Tibial nerve (tissue), 4 donors: Measurements from ENCODE around the gene TMCC1. TPM values are rescaled to one million over a fixed set of nuclear protein-coding genes. Genes with fewer than 3 reads are reported as not detected.
A peak's percentile ranks its signal among the peaks of the same experiment; 100 is the strongest.

ENCODE experiments used
- DNase-seq, 2 donors: peaks; one replicate each; pipeline ENCODE4 v3.0.0-alpha.2; 2019; ENCODE audit warnings: low spot score in 2 of 2
- H3K27ac ChIP-seq, 4 donors: fragments of 200-600 bp; sonication (generic) in 3 of 4; one replicate each; pipeline ENCODE4 v1.5.1; 2017 to 2019; ENCODE audit warnings: mild to moderate bottlenecking in 1 of 4
- H3K27me3 ChIP-seq, 2 donors: fragments of 200-600 bp; sonication (generic) in 1 of 2; one replicate each; pipeline versions ENCODE4 v1.5.1 to v1.6.0; 2017 to 2019
- H3K36me3 ChIP-seq, 3 donors: fragments of 200-600 bp; sonication (generic); one replicate each; pipeline ENCODE4 v1.5.1; 2018 to 2019
- H3K4me1 ChIP-seq, 4 donors: fragments of 200-600 bp; sonication (generic) in 3 of 4; one replicate each; pipeline ENCODE4 v1.5.1; 2017 to 2019
- H3K4me3 ChIP-seq, 4 donors: fragments of 200-600 bp; sonication (generic) in 3 of 4; one replicate each; pipeline ENCODE4 v1.5.1; 2017 to 2019; ENCODE audit warnings: mild to moderate bottlenecking in 1 of 4, moderate library complexity in 1 of 4
- H3K9me3 ChIP-seq, 4 donors: fragments of 200-600 bp; sonication (generic) in 3 of 4; one replicate each; pipeline ENCODE4 v1.5.1; 2017 to 2019
- CTCF ChIP-seq, 5 experiments: fragments of 200-600 bp in 3 of 5; fragments of 450-650 bp in 2 of 5; sonication (generic) in 3 of 5; IDR thresholded peaks; one replicate each; pipeline ENCODE4 v1.5.1; 2016 to 2019; ENCODE audit warnings: antibody characterized with exemption in 5 of 5, mild to moderate bottlenecking in 3 of 5, moderate library complexity in 2 of 5
- EP300 ChIP-seq, 2 donors: sonication (generic); formaldehyde crosslinking; IDR thresholded peaks; one replicate each; pipeline ENCODE4 v1.6.1; 2017; ENCODE audit warnings: antibody characterized with exemption in 2 of 2, mild to moderate bottlenecking in 1 of 2
- POLR2A ChIP-seq, 2 donors: fragments of 450-650 bp; IDR thresholded peaks; one replicate each; pipeline ENCODE4 v1.6.1; 2017; ENCODE audit warnings: antibody characterized with exemption in 2 of 2, mild to moderate bottlenecking in 2 of 2, moderate library complexity in 2 of 2
- WGBS, 2 donors: methylation state at CpG; one replicate each; pipeline ENCODE4 v1.1.5; 2018; 5-methylcytosine and 5-hydroxymethylcytosine counted together
- total RNA-seq, 4 donors: library from RNA; depleted of rRNA; stranded (reverse); fragments of >200 nt; gene quantifications; one replicate each; pipeline ENCODE4 v1.1.0, GENCODE V29; 2016

TMCC1 gene
- total RNA-seq, 4 donors from 2014 or later = 19.9 to 27.9 (median 23.1) TPM

DNA sequence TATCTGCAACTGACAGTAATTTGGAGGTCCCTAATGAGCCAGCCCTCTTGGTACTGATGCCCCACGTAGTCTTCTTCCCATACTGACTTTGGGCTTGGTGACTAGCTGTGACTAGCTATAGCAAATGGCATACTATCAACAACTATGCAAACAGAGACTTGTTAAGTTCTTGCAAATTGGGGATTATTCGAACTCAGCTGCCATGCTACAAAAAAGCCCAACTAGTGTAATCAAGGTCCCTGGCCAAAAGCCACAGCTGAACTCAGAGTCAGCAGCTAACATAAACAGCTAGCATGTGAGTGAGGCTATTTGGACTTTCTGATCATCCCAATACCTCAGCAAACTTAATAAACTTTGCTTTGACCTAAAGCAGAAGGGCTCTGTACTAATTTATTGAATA lies 165.8 kb downstream of the TMCC1 start:
- H3K27ac ChIP-seq = no peak overlapping the region
- H3K27me3 ChIP-seq = no peaks in the 10 kb centered on the region
- H3K4me1 ChIP-seq = peaks cover 0 to 48% (median 18%) of the 10 kb centered on the region in 4 donors
- H3K4me3 ChIP-seq = no peak overlapping the region
- 63 to 70% methylated on average over 2 of the region's 2 CpGs for WGBS, 2 donors
- DNase-seq = no peak
- TF ChIP-seq POLR2A (IDR thresholded peaks at IDR 0.05) (no peak), EP300 (IDR thresholded peaks at IDR 0.05) (no peak), CTCF (IDR thresholded peaks at IDR 0.05) (no peak)
- H3K36me3 ChIP-seq = no peaks in the 10 kb centered on the region
- H3K9me3 ChIP-seq = no peaks in the 10 kb centered on the region

- Histone ChIP-seq H3K27me3 (no peaks in the 10 kb centered on the region), H3K4me3 (peak overlapping the region in 2 of 4 donors; percentile 1 to 7), H3K9me3 (no peaks in the 10 kb centered on the region), H3K4me1 (peaks cover 0 to 40% (median 15%) of the 10 kb centered on the region in 4 donors), H3K27ac (peak overlapping the region; percentile 41 to 87 (median 62)), H3K36me3 (no peaks in the 10 kb centered on the region)
- TF ChIP-seq CTCF (IDR thresholded peaks at IDR 0.05) = no peak
- TF ChIP-seq POLR2A (IDR thresholded peaks at IDR 0.05) = no peak
- TF ChIP-seq EP300 (IDR thresholded peaks at IDR 0.05) = peak; percentile 57 to 91
- 35 to 43% methylated on average over 6 of the region's 6 CpGs for WGBS, 2 donors
- peak; percentile 24 to 83 for DNase-seq
These were observed 169.8 kb downstream of the TMCC1 start for GRCh38 chr3:129723558-129724324.

GRCh38 chr3:129722527-129722926 lies 171.0 kb downstream of the TMCC1 start:
- Histone ChIP-seq H3K27me3 (no peaks in the 10 kb centered on the region), H3K27ac (peak overlapping the region in 2 of 4 donors; percentile 79 to 87), H3K4me3 (no peak overlapping the region), H3K4me1 (peaks cover 0 to 36% (median 15%) of the 10 kb centered on the region in 4 donors), H3K36me3 (no peaks in the 10 kb centered on the region), H3K9me3 (no peaks in the 10 kb centered on the region)
- TF ChIP-seq CTCF (IDR thresholded peaks at IDR 0.05) (no peak), EP300 (IDR thresholded peaks at IDR 0.05) (no peak), POLR2A (IDR thresholded peaks at IDR 0.05) (no peak)
- no peak for DNase-seq

- Histone ChIP-seq H3K27me3 (no peaks in the 10 kb centered on the region), H3K4me1 (peaks cover 0 to 15% (median 4%) of the 10 kb centered on the region in 4 donors), H3K4me3 (no peak overlapping the region), H3K27ac (no peak overlapping the region), H3K36me3 (no peaks in the 10 kb centered on the region), H3K9me3 (no peaks in the 10 kb centered on the region)
- TF ChIP-seq EP300 (IDR thresholded peaks at IDR 0.05) = no peak
- TF ChIP-seq POLR2A (IDR thresholded peaks at IDR 0.05) = no peak
- no peak for TF ChIP-seq CTCF (IDR thresholded peaks at IDR 0.05)
- 68 to 70% methylated on average over 4 of the region's 4 CpGs for WGBS, 2 donors
- DNase-seq = no peak
These were observed 175.3 kb downstream of the TMCC1 start for GRCh38 chr3:129718201-129718600.

GRCh38 chr3:129715854-129716253 lies 177.7 kb downstream of the TMCC1 start:
- no peak for TF ChIP-seq POLR2A (IDR thresholded peaks at IDR 0.05)
- no peak for TF ChIP-seq CTCF (IDR thresholded peaks at IDR 0.05)
- TF ChIP-seq EP300 (IDR thresholded peaks at IDR 0.05) = no peak
- 79 to 80% methylated on average over 2 of the region's 2 CpGs for WGBS, 2 donors

More at GRCh38 chr3:129715854-129716253, 177.7 kb downstream of the TMCC1 start:
- no peak for DNase-seq
- no peaks in the 10 kb centered on the region for H3K36me3 ChIP-seq
- H3K9me3 ChIP-seq = no peaks in the 10 kb centered on the region
- H3K27ac ChIP-seq = no peak overlapping the region
- no peak overlapping the region for H3K4me3 ChIP-seq
- no peaks in the 10 kb centered on the region for H3K4me1 ChIP-seq
- no peaks in the 10 kb centered on the region for H3K27me3 ChIP-seq
